ENCODE results near the gene TRDMT1.

- TF ChIP-seq CTCF (IDR thresholded peaks at IDR 0.05) (no peak), POLR2A (IDR thresholded peaks at IDR 0.05) (no peak)
Observed at GRCh38 chr10:17236468-17237148, 35.1 kb upstream of the TRDMT1 start.
